Activated CD4-positive, alpha-beta T cell treated with anti-CD3 and anti-CD28 coated beads, Interleukin-2, amount 10 ng/mL, durations not matched to agents 7 days and 5 days (primary cell): ENCODE data around the gene TTLL6. TPM values are rescaled to one million over a fixed set of nuclear protein-coding genes. Genes with fewer than 3 reads are reported as not detected.
A peak's percentile ranks its signal among the peaks of the same experiment; 100 is the strongest.

Experiments used
- CTCF ChIA-PET: fragments of 350-600 bp; sonication (Branson Sonifier 250); formaldehyde crosslinking; loops from one replicate; lab custom pipeline; 2021; ENCODE audit warnings: antibody characterized with exemption; lab: Charles Lee
- POLR2A ChIA-PET: fragments of 350-600 bp; sonication (Branson Sonifier 250); formaldehyde crosslinking; loops from one replicate; lab custom pipeline; 2021; ENCODE audit warnings: antibody characterized with exemption; lab: Charles Lee
- DNase-seq: peaks from one replicate; pipeline ENCODE4 v3.0.0-alpha.2; 2020
- H3K27ac Mint-ChIP-seq: one replicate; pipeline ENCODE4 v1.8.0; 2021; ENCODE audit warnings: mild to moderate bottlenecking, moderate library complexity, mixed read lengths
- H3K27me3 Mint-ChIP-seq: one replicate; pipeline ENCODE4 v1.8.0; 2021; ENCODE audit warnings: mixed read lengths
- H3K36me3 Mint-ChIP-seq: one replicate; pipeline ENCODE4 v1.8.0; 2021; ENCODE audit warnings: low read depth, mixed read lengths
- H3K4me1 Mint-ChIP-seq: one replicate; pipeline ENCODE4 v1.8.0; 2021; ENCODE audit warnings: mixed read lengths
- H3K4me3 Mint-ChIP-seq: one replicate; pipeline ENCODE4 v1.8.0; 2021; ENCODE audit warnings: mild to moderate bottlenecking, moderate library complexity, mixed read lengths
- H3K9me3 Mint-ChIP-seq: one replicate; pipeline ENCODE4 v1.8.0; 2021; ENCODE audit warnings: mixed read lengths
- total RNA-seq, 2 experiments: library from RNA; stranded (reverse); gene quantifications; one replicate each; pipeline ENCODE4 v1.2.3, GENCODE V29; 2021

TTLL6 gene
- total RNA-seq, 2 experiments from 2014 or later: not detected

DNA sequence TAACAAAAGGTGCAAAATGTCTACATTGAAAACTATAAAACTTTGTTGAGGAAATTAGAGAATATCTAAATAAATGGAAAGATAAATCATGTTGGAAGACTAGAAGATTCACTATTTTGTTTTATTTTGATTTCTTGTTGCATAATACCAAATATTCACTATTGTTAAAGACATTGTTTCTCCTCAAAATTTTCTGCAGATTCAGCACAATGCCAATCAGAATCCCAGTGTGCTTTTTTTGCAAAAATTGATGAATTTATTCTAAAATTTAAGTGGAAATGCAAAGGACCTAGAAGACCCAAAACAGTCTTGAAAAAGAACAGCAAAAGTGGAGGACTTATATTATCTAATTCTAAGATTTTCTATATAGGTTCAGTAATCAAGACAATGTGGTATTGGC is 40.4 kb downstream of the TTLL6 start:
- ChIA-PET POLR2A (no interaction called here), CTCF (interaction anchor here (1.1 kb wide), 1 partner anchor 10 kb away, joined by 3 read pairs; no protein-coding TSS in a partner anchor)
- DNase-seq: no peak
- Mint-ChIP-seq H3K9me3 (no peaks in the 10 kb centered on the region), H3K4me3 (no peak overlapping the region), H3K36me3 (no peaks in the 10 kb centered on the region), H3K4me1 (no peaks in the 10 kb centered on the region), H3K27me3 (peaks cover 45% of the 10 kb centered on the region), H3K27ac (no peak overlapping the region)

GRCh38 chr17:48773245-48773644 is 43.8 kb downstream of the TTLL6 start:
- Mint-ChIP-seq H3K9me3 (no peaks in the 10 kb centered on the region), H3K4me1 (peaks cover 4% of the 10 kb centered on the region), H3K27ac (no peak overlapping the region), H3K4me3 (no peak overlapping the region), H3K27me3 (peaks cover 39% of the 10 kb centered on the region), H3K36me3 (no peaks in the 10 kb centered on the region)
- POLR2A ChIA-PET: no interaction called here
- CTCF ChIA-PET: interaction anchor here (0.7 kb wide), 1 partner anchor 209 kb away, joined by 4 read pairs; no protein-coding TSS in a partner anchor
- no peak for DNase-seq

- no peaks in the 10 kb centered on the region for H3K36me3 Mint-ChIP-seq
- no peaks in the 10 kb centered on the region for H3K9me3 Mint-ChIP-seq
- H3K27ac Mint-ChIP-seq: no peak overlapping the region
- H3K4me1 Mint-ChIP-seq: peaks cover 4% of the 10 kb centered on the region
- DNase-seq: no peak
- CTCF ChIA-PET: no interaction called here
- POLR2A ChIA-PET: no interaction called here
- peaks cover 36% of the 10 kb centered on the region for H3K27me3 Mint-ChIP-seq
- H3K4me3 Mint-ChIP-seq: no peak overlapping the region
These were observed 46.1 kb downstream of the TTLL6 start for GRCh38 chr17:48770954-48771353.

DNA sequence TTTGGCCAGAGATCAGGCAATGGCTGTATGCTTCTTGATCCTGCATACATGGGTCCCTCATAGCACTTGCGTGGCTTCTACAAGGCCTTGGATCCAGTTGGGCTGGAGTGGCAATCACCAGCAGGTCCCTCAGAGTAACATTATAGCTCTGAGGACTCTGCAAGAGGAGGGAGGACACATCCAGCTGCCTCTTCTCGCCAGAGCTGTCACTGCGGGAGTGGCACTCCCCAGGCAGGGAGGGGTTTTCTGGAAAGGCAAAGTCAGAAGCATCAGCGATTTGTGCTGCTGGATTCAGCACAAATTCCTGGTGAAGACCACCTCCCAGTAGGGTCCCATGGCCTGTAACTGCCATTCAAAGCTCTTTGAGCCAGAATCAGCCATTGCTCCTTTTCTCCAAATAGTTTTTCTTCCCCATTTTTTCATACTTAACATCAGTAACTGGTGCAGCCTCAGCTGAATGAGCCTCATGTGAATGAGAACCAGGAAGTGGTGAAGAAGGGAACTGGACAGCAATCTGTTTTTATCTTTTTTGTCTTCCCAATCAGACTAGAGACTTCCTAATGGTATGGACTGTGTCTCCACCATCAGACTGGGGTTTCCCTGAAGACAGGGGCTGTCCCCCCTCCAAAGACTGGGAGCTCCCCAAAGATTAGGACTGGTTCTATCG is 47.9 kb downstream of the TTLL6 start:
- H3K4me3 Mint-ChIP-seq: no peak overlapping the region
- H3K9me3 Mint-ChIP-seq: no peaks in the 10 kb centered on the region
- ChIA-PET POLR2A (no interaction called here), CTCF (interaction anchor here (0.6 to 1.4 kb wide), 4 partner anchors 11 to 638 kb away, joined by 3 to 5 read pairs (median 4); no protein-coding TSS in a partner anchor)
- H3K27me3 Mint-ChIP-seq: peaks cover 32% of the 10 kb centered on the region
- DNase-seq: no peak
- no peaks in the 10 kb centered on the region for H3K36me3 Mint-ChIP-seq
- peaks cover 4% of the 10 kb centered on the region for H3K4me1 Mint-ChIP-seq
- H3K27ac Mint-ChIP-seq: no peak overlapping the region

- ChIA-PET POLR2A (no interaction called here), CTCF (interaction anchor here (1.0 to 1.7 kb wide), 4 partner anchors 10 to 265 kb away, joined by 3 to 4 read pairs (median 3); no protein-coding TSS in a partner anchor)
- peaks cover 4% of the 10 kb centered on the region for H3K4me1 Mint-ChIP-seq
- no peaks in the 10 kb centered on the region for H3K9me3 Mint-ChIP-seq
- H3K27ac Mint-ChIP-seq: no peak overlapping the region
- DNase-seq: no peak
- no peaks in the 10 kb centered on the region for H3K36me3 Mint-ChIP-seq
- H3K27me3 Mint-ChIP-seq: peaks cover 42% of the 10 kb centered on the region
- no peak overlapping the region for H3K4me3 Mint-ChIP-seq
These were observed 49.7 kb downstream of the TTLL6 start for GRCh38 chr17:48767263-48767774.

GRCh38 chr17:48761114-48761513 is 55.9 kb downstream of the TTLL6 start:
- H3K4me3 Mint-ChIP-seq: no peak overlapping the region
- CTCF ChIA-PET: interaction anchor here (0.5 to 1.1 kb wide), 2 partner anchors 10 to 168 kb away, joined by 4 to 5 read pairs; partner anchors contain the start of gene HOXB5
- H3K9me3 Mint-ChIP-seq: no peaks in the 10 kb centered on the region

GRCh38 chr17:48760411-48760810 is 56.6 kb downstream of the TTLL6 start:
- POLR2A ChIA-PET: no interaction called here
- no peaks in the 10 kb centered on the region for H3K9me3 Mint-ChIP-seq
- no peaks in the 10 kb centered on the region for H3K4me1 Mint-ChIP-seq
- DNase-seq: no peak
- peaks cover 80% of the 10 kb centered on the region for H3K27me3 Mint-ChIP-seq
- H3K27ac Mint-ChIP-seq: no peak overlapping the region
- H3K4me3 Mint-ChIP-seq: no peak overlapping the region
- H3K36me3 Mint-ChIP-seq: no peaks in the 10 kb centered on the region
- CTCF ChIA-PET: no interaction called here

More at GRCh38 chr17:48761114-48761513, 55.9 kb downstream of the TTLL6 start:
- Mint-ChIP-seq H3K4me1 (no peaks in the 10 kb centered on the region), H3K27ac (no peak overlapping the region), H3K36me3 (no peaks in the 10 kb centered on the region), H3K27me3 (peaks cover 73% of the 10 kb centered on the region)
- DNase-seq: no peak
- POLR2A ChIA-PET: no interaction called here

DNA sequence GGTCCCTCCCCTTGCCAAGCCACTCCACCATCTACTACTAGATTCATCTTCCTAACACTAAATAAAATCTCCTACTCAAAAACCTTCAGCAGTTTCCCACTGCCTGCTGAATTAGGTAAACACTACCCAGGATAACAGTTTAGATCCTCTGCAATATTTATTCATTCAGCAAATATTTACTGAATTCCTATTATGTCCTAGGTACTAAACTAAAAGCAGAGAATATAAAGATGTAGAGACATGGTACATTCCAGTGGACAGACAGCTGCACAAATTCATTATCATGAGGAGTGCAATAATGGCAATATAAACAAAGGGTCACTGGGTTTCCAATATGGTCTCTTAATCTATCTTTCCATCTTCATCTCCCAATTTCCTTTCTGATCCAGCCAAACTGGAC is 57.7 kb downstream of the TTLL6 start:
- Mint-ChIP-seq H3K27ac (no peak overlapping the region), H3K9me3 (no peaks in the 10 kb centered on the region), H3K4me1 (no peaks in the 10 kb centered on the region), H3K36me3 (no peaks in the 10 kb centered on the region), H3K27me3 (peaks cover 83% of the 10 kb centered on the region), H3K4me3 (no peak overlapping the region)
- ChIA-PET CTCF (interaction anchor here (1.1 to 1.2 kb wide), 2 partner anchors 10 to 88 kb away, joined by 3 to 4 read pairs; no protein-coding TSS in a partner anchor), POLR2A (no interaction called here)
- DNase-seq: no peak

DNA sequence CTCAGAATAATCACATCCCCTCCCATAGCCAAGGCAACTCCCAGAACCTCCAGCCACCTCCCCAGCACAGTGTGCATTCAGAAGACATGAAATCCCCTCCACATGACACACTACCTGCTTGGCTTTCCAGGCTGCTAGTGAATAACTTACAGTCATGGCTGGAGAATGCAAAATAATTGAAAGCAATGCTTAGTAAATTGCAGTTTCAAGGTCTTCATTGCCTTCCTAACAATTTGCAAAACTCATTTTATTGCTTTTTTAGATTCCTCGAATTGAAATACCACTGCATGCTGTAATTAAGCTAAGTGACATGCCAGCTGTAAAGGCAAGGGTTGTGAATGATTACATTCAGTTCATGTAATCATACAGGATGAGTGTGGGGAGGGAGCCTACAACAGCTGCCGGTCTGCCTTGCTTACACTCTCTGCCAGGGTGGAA is 59.5 kb downstream of the TTLL6 start:
- ChIA-PET POLR2A (no interaction called here), CTCF (interaction anchor here (0.6 to 1.6 kb wide), 2 partner anchors 32 to 121 kb away, joined by 3 read pairs; no protein-coding TSS in a partner anchor)

DNA sequence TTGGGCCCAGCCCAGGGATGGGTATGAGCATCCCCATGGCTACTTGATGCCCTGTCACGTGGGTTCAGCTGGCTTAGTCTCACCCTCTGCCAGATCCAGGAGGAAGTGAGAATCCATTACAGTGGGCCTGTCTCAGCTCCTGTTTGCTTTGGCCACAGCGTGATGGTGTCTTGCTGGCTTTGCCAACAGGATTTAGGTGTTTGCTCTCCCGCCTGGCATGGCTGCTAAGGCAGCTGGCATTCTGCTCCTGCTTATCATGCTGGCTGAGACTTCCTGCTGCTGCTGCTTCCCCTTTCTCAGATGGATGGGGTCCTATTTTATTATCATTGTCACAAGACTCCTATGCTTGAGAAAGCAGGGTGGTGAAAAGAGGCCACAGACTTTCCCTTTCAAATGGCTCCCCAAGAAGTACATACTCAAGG is 60.2 kb downstream of the TTLL6 start:
- DNase-seq: no peak
- CTCF ChIA-PET: interaction anchor here (0.6 to 3.0 kb wide), 2 partner anchors 33 to 232 kb away, joined by 3 to 12 read pairs; partner anchors contain the start of genes PRAC1 and PRAC2
- H3K4me1 Mint-ChIP-seq: no peaks in the 10 kb centered on the region
- POLR2A ChIA-PET: no interaction called here
- no peaks in the 10 kb centered on the region for H3K9me3 Mint-ChIP-seq
- H3K36me3 Mint-ChIP-seq: no peaks in the 10 kb centered on the region
- peak overlapping the region; percentile 20 for H3K27ac Mint-ChIP-seq
- peaks cover 84% of the 10 kb centered on the region for H3K27me3 Mint-ChIP-seq
- no peak overlapping the region for H3K4me3 Mint-ChIP-seq

More for the DNA sequence above, 59.5 kb downstream of the TTLL6 start:
- H3K36me3 Mint-ChIP-seq: no peaks in the 10 kb centered on the region
- H3K27me3 Mint-ChIP-seq: peaks cover 83% of the 10 kb centered on the region
- no peak for DNase-seq
- H3K27ac Mint-ChIP-seq: no peak overlapping the region
- no peaks in the 10 kb centered on the region for H3K9me3 Mint-ChIP-seq
- no peaks in the 10 kb centered on the region for H3K4me1 Mint-ChIP-seq
- no peak overlapping the region for H3K4me3 Mint-ChIP-seq

GRCh38 chr17:48755356-48755755 is 61.7 kb downstream of the TTLL6 start:
- DNase-seq: no peak
- Mint-ChIP-seq H3K36me3 (no peaks in the 10 kb centered on the region), H3K4me3 (no peak overlapping the region), H3K4me1 (no peaks in the 10 kb centered on the region), H3K27ac (peak overlapping the region; percentile 13), H3K27me3 (peaks cover 87% of the 10 kb centered on the region), H3K9me3 (no peaks in the 10 kb centered on the region)
- POLR2A ChIA-PET: interaction anchor here (0.6 kb wide), 1 partner anchor 12 kb away, joined by 5 read pairs; no protein-coding TSS in a partner anchor
- CTCF ChIA-PET: interaction anchor here (1.2 to 3.0 kb wide), 2 partner anchors 32 to 124 kb away, joined by 4 to 12 read pairs; partner anchors contain the start of genes PRAC1 and PRAC2

- POLR2A ChIA-PET: no interaction called here
- Mint-ChIP-seq H3K27ac (peak overlapping the region; percentile 13), H3K27me3 (peaks cover 90% of the 10 kb centered on the region), H3K4me1 (no peaks in the 10 kb centered on the region), H3K9me3 (no peaks in the 10 kb centered on the region), H3K36me3 (no peaks in the 10 kb centered on the region), H3K4me3 (no peak overlapping the region)
- CTCF ChIA-PET: interaction anchor here (0.6 to 3.0 kb wide), 3 partner anchors 12 to 124 kb away, joined by 4 to 12 read pairs (median 5); partner anchors contain the start of genes PRAC1 and PRAC2
- no peak for DNase-seq
These were observed 62.3 kb downstream of the TTLL6 start for GRCh38 chr17:48754500-48755261.
